Muscle layer of colon (tissue), 2 donors: Measurements from ENCODE around the gene CNTN4.

Experiments
- H3K27ac ChIP-seq: one replicate; pipeline ENCODE4 v1.7.0; 2013; ENCODE audit warnings: low read depth, mild to moderate bottlenecking, low read length, moderate library complexity
- H3K27me3 ChIP-seq, 2 donors: one replicate each; pipeline ENCODE4 v1.7.0; 2013; ENCODE audit warnings: low read length in 2 of 2, mild to moderate bottlenecking in 2 of 2; ENCODE audit not compliant: insufficient read depth in 2 of 2, control insufficient read depth in 1 of 2
- H3K36me3 ChIP-seq: one replicate; pipeline ENCODE4 v1.7.0; 2013; ENCODE audit warnings: mild to moderate bottlenecking, low read length; ENCODE audit not compliant: insufficient read depth
- H3K4me1 ChIP-seq: one replicate; pipeline ENCODE4 v1.7.0; 2013; ENCODE audit warnings: mild to moderate bottlenecking, low read length; ENCODE audit not compliant: insufficient read depth
- H3K4me3 ChIP-seq, 2 donors: one replicate each; pipeline ENCODE4 v1.7.0; 2013; ENCODE audit warnings: low read length in 2 of 2, low read depth in 1 of 2, mild to moderate bottlenecking in 1 of 2, moderate library complexity in 1 of 2
- H3K9ac ChIP-seq: one replicate; pipeline ENCODE4 v1.7.0; 2013; ENCODE audit warnings: low read length
- H3K9me3 ChIP-seq: one replicate; pipeline ENCODE4 v1.7.0; 2013; ENCODE audit warnings: mild to moderate bottlenecking, low read length
- donor health status: abdominal sarcoma.
- donor health status: Adenocarcinoma of cecum.

The CNTN4 gene

GRCh38 chr3:2771741-2772140 is 673.1 kb downstream of the CNTN4 start:
- no peak overlapping the region for H3K27ac ChIP-seq
- H3K9me3 ChIP-seq, result no peaks in the 10 kb centered on the region
- H3K9ac ChIP-seq, result no peak overlapping the region
- no peaks in the 10 kb centered on the region for H3K4me1 ChIP-seq
- no peak overlapping the region for H3K4me3 ChIP-seq
- H3K36me3 ChIP-seq, result no peaks in the 10 kb centered on the region
- no peaks in the 10 kb centered on the region for H3K27me3 ChIP-seq

GRCh38 chr3:2772803-2773202 is 674.1 kb downstream of the CNTN4 start:
- Histone ChIP-seq H3K36me3 (no peaks in the 10 kb centered on the region), H3K9ac (no peak overlapping the region), H3K4me1 (no peaks in the 10 kb centered on the region), H3K4me3 (no peak overlapping the region), H3K9me3 (no peaks in the 10 kb centered on the region), H3K27ac (no peak overlapping the region), H3K27me3 (no peaks in the 10 kb centered on the region)

GRCh38 chr3:2774481-2775249 is 676.0 kb downstream of the CNTN4 start:
- Histone ChIP-seq H3K9me3 (no peaks in the 10 kb centered on the region), H3K36me3 (no peaks in the 10 kb centered on the region), H3K27ac (no peak overlapping the region), H3K9ac (no peak overlapping the region), H3K4me1 (no peaks in the 10 kb centered on the region), H3K4me3 (no peak overlapping the region), H3K27me3 (no peaks in the 10 kb centered on the region)

- Histone ChIP-seq H3K9me3 (no peaks in the 10 kb centered on the region), H3K27me3 (no peaks in the 10 kb centered on the region), H3K36me3 (no peaks in the 10 kb centered on the region), H3K9ac (no peak overlapping the region), H3K27ac (no peak overlapping the region), H3K4me3 (no peak overlapping the region), H3K4me1 (no peaks in the 10 kb centered on the region)
Measured at GRCh38 chr3:2783261-2783660, 684.6 kb downstream of the CNTN4 start.

- Histone ChIP-seq H3K9me3 (no peaks in the 10 kb centered on the region), H3K27me3 (no peaks in the 10 kb centered on the region), H3K4me3 (no peak overlapping the region), H3K36me3 (no peaks in the 10 kb centered on the region), H3K9ac (no peak overlapping the region), H3K4me1 (no peaks in the 10 kb centered on the region), H3K27ac (no peak overlapping the region)
Measured at GRCh38 chr3:2784627-2785026, 686.0 kb downstream of the CNTN4 start.

- Histone ChIP-seq H3K4me1 (no peaks in the 10 kb centered on the region), H3K27me3 (no peaks in the 10 kb centered on the region), H3K9ac (no peak overlapping the region), H3K9me3 (no peaks in the 10 kb centered on the region), H3K27ac (no peak overlapping the region), H3K4me3 (no peak overlapping the region), H3K36me3 (no peaks in the 10 kb centered on the region)
Measured at GRCh38 chr3:2790266-2790815, 691.7 kb downstream of the CNTN4 start.

- Histone ChIP-seq H3K9ac (no peak overlapping the region), H3K9me3 (no peaks in the 10 kb centered on the region), H3K4me3 (no peak overlapping the region), H3K27ac (no peak overlapping the region), H3K27me3 (no peaks in the 10 kb centered on the region), H3K36me3 (no peaks in the 10 kb centered on the region), H3K4me1 (no peaks in the 10 kb centered on the region)
Measured at GRCh38 chr3:2792432-2792831, 693.8 kb downstream of the CNTN4 start.

GRCh38 chr3:2793987-2794386 is 695.3 kb downstream of the CNTN4 start:
- Histone ChIP-seq H3K9me3 (no peaks in the 10 kb centered on the region), H3K4me1 (no peaks in the 10 kb centered on the region), H3K36me3 (no peaks in the 10 kb centered on the region), H3K27ac (no peak overlapping the region), H3K27me3 (no peaks in the 10 kb centered on the region), H3K4me3 (no peak overlapping the region), H3K9ac (no peak overlapping the region)

GRCh38 chr3:2802429-2802828 is 703.8 kb downstream of the CNTN4 start:
- H3K36me3 ChIP-seq, result no peaks in the 10 kb centered on the region
- no peaks in the 10 kb centered on the region for H3K27me3 ChIP-seq
- H3K9me3 ChIP-seq, result no peaks in the 10 kb centered on the region
- no peak overlapping the region for H3K27ac ChIP-seq
- H3K4me3 ChIP-seq, result no peak overlapping the region
- no peak overlapping the region for H3K9ac ChIP-seq
- H3K4me1 ChIP-seq, result no peaks in the 10 kb centered on the region

GRCh38 chr3:2807514-2807913 is 708.8 kb downstream of the CNTN4 start:
- Histone ChIP-seq H3K4me3 (no peak overlapping the region), H3K36me3 (no peaks in the 10 kb centered on the region), H3K4me1 (no peaks in the 10 kb centered on the region), H3K27ac (no peak overlapping the region), H3K9me3 (no peaks in the 10 kb centered on the region), H3K27me3 (no peaks in the 10 kb centered on the region), H3K9ac (no peak overlapping the region)

- H3K4me1 ChIP-seq, result no peaks in the 10 kb centered on the region
- no peaks in the 10 kb centered on the region for H3K36me3 ChIP-seq
- no peak overlapping the region for H3K27ac ChIP-seq
- no peaks in the 10 kb centered on the region for H3K9me3 ChIP-seq
- no peaks in the 10 kb centered on the region for H3K27me3 ChIP-seq
- no peak overlapping the region for H3K4me3 ChIP-seq
- H3K9ac ChIP-seq, result no peak overlapping the region
Measured at GRCh38 chr3:2810723-2811122, 712.1 kb downstream of the CNTN4 start.

GRCh38 chr3:2819571-2819970 is 720.9 kb downstream of the CNTN4 start:
- Histone ChIP-seq H3K9ac (no peak overlapping the region), H3K27me3 (no peaks in the 10 kb centered on the region), H3K36me3 (no peaks in the 10 kb centered on the region), H3K4me1 (no peaks in the 10 kb centered on the region), H3K9me3 (no peaks in the 10 kb centered on the region), H3K27ac (no peak overlapping the region), H3K4me3 (no peak overlapping the region)
